ENCODE results near the gene SH2D5.
"Not testable (repeated sequence)": the region's sequence is repeated elsewhere in the genome, so short reads cannot be mapped to it uniquely, and the experiment has no call there.

Gene SH2D5

DNA sequence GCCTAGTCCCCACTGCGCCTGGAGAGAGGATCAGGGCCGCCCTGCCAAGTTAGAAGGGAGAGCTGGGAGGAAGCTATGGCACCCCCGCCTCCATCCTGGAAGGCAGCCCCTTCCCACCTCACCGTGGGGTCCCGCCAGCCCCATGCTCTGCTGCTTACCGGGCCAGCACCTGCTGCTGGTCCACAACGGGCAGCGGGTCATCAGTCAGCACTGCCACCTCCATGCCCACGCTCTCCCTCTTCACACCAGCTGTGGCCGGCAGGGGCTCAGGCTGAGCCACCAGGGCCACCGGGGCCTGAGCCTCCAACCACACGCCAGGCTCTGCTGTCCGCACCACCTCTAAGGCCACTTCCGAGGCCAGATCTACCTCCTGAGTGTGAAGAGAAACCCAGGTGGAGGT is 47.9 kb downstream of the SH2D5 start:
- peak overlapping the region in 1 of 2 donors; percentile 17 for H3K4me3 ChIP-seq (ENCODE audit: low read depth in 1 of 2, low read length in 2 of 2)
- no peaks in the 10 kb centered on the region for H3K36me3 ChIP-seq (ENCODE audit: control insufficient read depth in 1 of 2, insufficient read depth in 2 of 2, low read length in 2 of 2)
- no peaks in the 10 kb centered on the region for H3K9me3 ChIP-seq (ENCODE audit: control insufficient read depth in 1 of 2, low read length in 2 of 2)
- H3K4me1 ChIP-seq (ENCODE audit: control insufficient read depth in 1 of 2, insufficient read depth in 2 of 2, low read length in 2 of 2), result no peaks in the 10 kb centered on the region
- H3K27me3 ChIP-seq (ENCODE audit: low read depth, low read length), result no peaks in the 10 kb centered on the region
- H3K27ac ChIP-seq (ENCODE audit: low read length), result no peak overlapping the region

DNA sequence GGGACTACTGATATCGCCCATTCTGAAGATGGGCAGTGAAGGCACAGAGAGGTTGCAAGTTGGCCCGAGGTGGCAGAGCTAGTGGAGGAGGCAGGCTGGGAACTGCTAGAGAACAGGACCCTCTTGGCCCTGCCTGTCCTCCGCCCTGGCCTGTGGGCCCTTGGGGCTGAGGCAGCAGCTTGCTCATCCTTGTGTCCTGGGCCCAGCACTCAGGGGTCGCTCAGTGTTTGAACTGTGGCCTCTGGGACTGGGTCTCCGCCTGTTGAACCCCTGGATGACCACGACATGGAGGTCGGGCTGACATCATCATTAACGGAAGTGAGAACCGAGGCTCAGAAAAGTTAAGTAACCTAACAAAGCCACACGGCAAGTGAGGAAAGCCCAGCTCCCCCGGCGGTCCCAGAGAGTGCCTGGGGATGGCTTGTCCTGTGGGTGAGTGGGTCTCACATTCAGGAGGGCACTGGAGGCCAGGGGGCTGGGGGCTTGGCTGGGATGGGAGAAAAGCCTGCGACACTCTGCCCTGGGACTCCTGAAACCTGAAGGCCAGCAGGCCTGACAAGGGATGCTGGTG is 48.4 kb downstream of the SH2D5 start:
- Histone ChIP-seq H3K27me3 (ENCODE audit: low read depth, low read length) (no peaks in the 10 kb centered on the region), H3K36me3 (ENCODE audit: control insufficient read depth in 1 of 2, insufficient read depth in 2 of 2, low read length in 2 of 2) (no peaks in the 10 kb centered on the region), H3K27ac (ENCODE audit: low read length) (no peak overlapping the region), H3K4me3 (ENCODE audit: low read depth in 1 of 2, low read length in 2 of 2) (peak overlapping the region in 1 of 2 donors; percentile 17), H3K9me3 (ENCODE audit: control insufficient read depth in 1 of 2, low read length in 2 of 2) (no peaks in the 10 kb centered on the region), H3K4me1 (ENCODE audit: control insufficient read depth in 1 of 2, insufficient read depth in 2 of 2, low read length in 2 of 2) (no peaks in the 10 kb centered on the region)

DNA sequence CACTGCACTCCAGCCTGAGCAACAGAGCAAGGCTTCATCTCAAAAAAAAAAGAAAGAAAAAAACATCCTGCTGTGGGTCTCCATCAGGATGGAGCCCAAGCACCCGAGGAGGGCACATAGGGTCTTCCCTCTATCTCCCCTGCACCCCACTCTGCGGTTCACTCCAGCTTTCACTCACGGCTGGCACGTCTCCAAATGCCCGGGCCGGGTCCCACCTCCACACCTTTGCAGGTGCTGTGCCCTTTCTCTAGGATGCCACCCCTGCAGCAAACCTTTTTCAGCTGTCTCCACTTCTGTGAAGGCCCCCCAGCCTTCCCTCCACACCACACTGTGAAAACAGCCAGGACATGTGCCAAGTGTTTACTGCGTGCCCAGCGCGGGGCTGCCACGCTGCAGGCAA is 48.9 kb downstream of the SH2D5 start:
- no peaks in the 10 kb centered on the region for H3K4me1 ChIP-seq (ENCODE audit: control insufficient read depth in 1 of 2, insufficient read depth in 2 of 2, low read length in 2 of 2)

DNA sequence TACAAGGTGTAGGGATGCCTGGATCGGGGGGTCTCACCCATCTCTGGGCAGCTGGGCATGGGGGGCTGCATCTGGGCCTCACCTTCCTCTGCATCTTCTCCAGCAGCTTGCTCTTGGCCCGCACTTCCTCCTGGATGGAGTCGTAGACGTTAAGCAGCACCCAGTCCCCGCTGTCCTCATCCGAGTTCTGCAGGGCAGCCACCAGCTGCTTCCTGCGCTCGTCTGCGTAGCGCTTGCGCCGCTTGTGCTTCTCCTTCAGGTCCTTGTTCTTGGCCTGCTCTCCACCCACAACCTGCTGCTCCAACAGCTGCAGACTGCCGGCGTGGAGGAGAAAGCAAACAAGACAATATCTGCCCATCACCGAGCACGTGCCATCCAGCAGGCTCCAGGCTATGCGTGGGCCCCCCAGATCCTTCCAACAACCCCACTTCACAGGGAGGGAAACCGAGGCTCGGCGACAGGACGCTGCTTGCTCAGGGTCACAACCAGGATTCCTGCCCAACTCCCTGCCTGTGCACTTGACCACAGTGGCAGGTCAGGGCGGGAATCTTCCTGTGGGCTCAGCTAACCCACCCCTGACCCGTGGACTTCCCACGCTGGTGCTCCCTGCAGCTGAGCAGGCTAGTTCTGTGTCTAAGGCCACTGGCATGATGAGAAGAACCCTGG is 49.8 kb downstream of the SH2D5 start:
- H3K27ac ChIP-seq (ENCODE audit: low read length), result no peak overlapping the region
- H3K36me3 ChIP-seq (ENCODE audit: control insufficient read depth in 1 of 2, insufficient read depth in 2 of 2, low read length in 2 of 2), result no peaks in the 10 kb centered on the region
- no peaks in the 10 kb centered on the region for H3K9me3 ChIP-seq (ENCODE audit: control insufficient read depth in 1 of 2, low read length in 2 of 2)
- H3K27me3 ChIP-seq (ENCODE audit: low read depth, low read length), result no peaks in the 10 kb centered on the region
- H3K4me3 ChIP-seq (ENCODE audit: low read depth in 1 of 2, low read length in 2 of 2), result no peak overlapping the region
- H3K4me1 ChIP-seq (ENCODE audit: control insufficient read depth in 1 of 2, insufficient read depth in 2 of 2, low read length in 2 of 2), result no peaks in the 10 kb centered on the region

More for the DNA sequence above, 48.9 kb downstream of the SH2D5 start:
- no peak overlapping the region for H3K4me3 ChIP-seq (ENCODE audit: low read depth in 1 of 2, low read length in 2 of 2)
- H3K9me3 ChIP-seq (ENCODE audit: control insufficient read depth in 1 of 2, low read length in 2 of 2), result no peaks in the 10 kb centered on the region
- no peak overlapping the region for H3K27ac ChIP-seq (ENCODE audit: low read length)
- no peaks in the 10 kb centered on the region for H3K36me3 ChIP-seq (ENCODE audit: control insufficient read depth in 1 of 2, insufficient read depth in 2 of 2, low read length in 2 of 2)
- H3K27me3 ChIP-seq (ENCODE audit: low read depth, low read length), result no peaks in the 10 kb centered on the region

DNA sequence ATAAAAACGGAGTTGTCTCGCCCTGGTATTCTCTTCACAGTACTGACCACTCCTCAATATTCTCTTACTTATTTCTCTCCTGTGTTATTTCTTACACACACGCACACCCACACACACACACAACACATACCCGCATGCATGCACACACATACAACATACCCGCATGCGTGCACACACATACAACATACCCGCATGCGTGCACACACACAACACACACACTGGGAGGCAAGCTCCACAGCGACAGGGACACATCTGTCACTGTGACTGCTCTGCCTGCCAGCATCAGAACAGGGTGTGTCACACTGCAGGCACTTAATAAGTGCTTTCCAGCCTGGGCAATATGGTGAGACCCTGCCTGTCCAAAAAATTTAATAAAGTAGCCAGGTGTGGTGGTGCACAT is 50.5 kb downstream of the SH2D5 start:
- H3K9me3 ChIP-seq (ENCODE audit: control insufficient read depth in 1 of 2, low read length in 2 of 2), result no peaks in the 10 kb centered on the region
- H3K4me3 ChIP-seq (ENCODE audit: low read depth in 1 of 2, low read length in 2 of 2), result no peak overlapping the region
- no peaks in the 10 kb centered on the region for H3K4me1 ChIP-seq (ENCODE audit: control insufficient read depth in 1 of 2, insufficient read depth in 2 of 2, low read length in 2 of 2)
- H3K36me3 ChIP-seq (ENCODE audit: control insufficient read depth in 1 of 2, insufficient read depth in 2 of 2, low read length in 2 of 2), result no peaks in the 10 kb centered on the region
- no peaks in the 10 kb centered on the region for H3K27me3 ChIP-seq (ENCODE audit: low read depth, low read length)
- H3K27ac ChIP-seq (ENCODE audit: low read length), result no peak overlapping the region

DNA sequence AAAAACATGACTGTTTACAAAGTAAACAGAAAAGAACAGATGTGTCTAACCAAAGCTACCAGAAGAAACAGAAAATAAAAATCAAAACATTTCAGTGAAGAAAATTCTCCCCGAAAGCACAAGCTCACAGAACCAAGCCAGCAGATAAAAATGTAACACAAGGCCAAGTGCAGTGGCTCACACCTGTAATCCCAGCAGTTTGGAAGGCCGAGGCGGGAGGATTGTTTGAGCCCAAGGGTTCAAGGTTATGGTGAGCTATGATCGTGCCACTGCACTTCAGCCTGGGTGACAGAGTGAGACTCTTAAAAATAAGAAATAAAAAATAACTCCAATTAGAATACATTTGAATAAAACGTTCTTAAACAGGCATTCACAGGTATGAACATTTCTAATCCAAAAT is 52.2 kb downstream of the SH2D5 start:
- H3K4me1 ChIP-seq (ENCODE audit: control insufficient read depth in 1 of 2, insufficient read depth in 2 of 2, low read length in 2 of 2), result no peaks in the 10 kb centered on the region

DNA sequence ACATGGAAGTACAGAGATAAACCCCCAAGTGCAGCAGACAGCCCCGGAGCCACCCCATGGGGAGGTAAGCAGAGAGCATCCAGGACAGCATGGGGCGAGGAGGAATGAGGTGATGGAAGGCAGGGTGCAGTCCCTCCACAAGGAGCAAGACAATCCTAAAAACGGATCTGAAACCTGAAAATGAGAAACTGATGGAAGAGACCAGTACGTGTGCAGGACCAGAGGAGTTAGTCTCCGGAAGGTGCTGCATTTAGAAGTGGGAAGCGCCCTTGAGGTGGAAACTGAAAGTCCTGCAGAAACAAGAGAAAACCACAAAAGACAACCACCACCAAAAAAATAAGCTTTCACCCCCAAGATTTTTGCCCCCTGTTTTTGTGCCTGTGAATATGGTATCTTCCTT is 53.9 kb downstream of the SH2D5 start:
- Histone ChIP-seq H3K27me3 (ENCODE audit: low read depth, low read length) (no peaks in the 10 kb centered on the region), H3K4me1 (ENCODE audit: control insufficient read depth in 1 of 2, insufficient read depth in 2 of 2, low read length in 2 of 2) (no peaks in the 10 kb centered on the region), H3K9me3 (ENCODE audit: control insufficient read depth in 1 of 2, low read length in 2 of 2) (no peaks in the 10 kb centered on the region), H3K27ac (ENCODE audit: low read length) (no peak overlapping the region), H3K36me3 (ENCODE audit: control insufficient read depth in 1 of 2, insufficient read depth in 2 of 2, low read length in 2 of 2) (no peaks in the 10 kb centered on the region), H3K4me3 (ENCODE audit: low read depth in 1 of 2, low read length in 2 of 2) (no peak overlapping the region)

More for the DNA sequence above, 52.2 kb downstream of the SH2D5 start:
- no peak overlapping the region for H3K27ac ChIP-seq (ENCODE audit: low read length)
- no peaks in the 10 kb centered on the region for H3K9me3 ChIP-seq (ENCODE audit: control insufficient read depth in 1 of 2, low read length in 2 of 2)
- no peaks in the 10 kb centered on the region for H3K27me3 ChIP-seq (ENCODE audit: low read depth, low read length)
- H3K4me3 ChIP-seq (ENCODE audit: low read depth in 1 of 2, low read length in 2 of 2), result no peak overlapping the region
- no peaks in the 10 kb centered on the region for H3K36me3 ChIP-seq (ENCODE audit: control insufficient read depth in 1 of 2, insufficient read depth in 2 of 2, low read length in 2 of 2)

DNA sequence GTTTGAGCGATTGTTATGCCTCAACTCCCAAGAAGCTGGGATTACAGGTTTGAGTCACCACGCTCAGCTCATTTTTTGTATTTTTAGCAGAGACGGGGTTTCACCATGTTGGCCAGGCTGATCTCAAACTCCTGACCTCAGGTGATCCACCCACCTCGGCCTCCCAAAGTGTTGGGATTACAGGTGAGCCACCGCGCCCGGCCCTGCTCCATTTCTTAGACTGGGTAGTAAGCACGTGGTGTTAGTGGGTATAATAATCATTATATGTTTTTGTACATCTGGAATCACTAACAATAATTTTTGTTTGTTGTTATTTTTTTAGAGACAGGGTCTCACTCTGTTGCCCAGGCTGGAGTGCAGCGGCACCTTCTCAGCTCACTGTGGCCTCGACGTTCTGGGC is 58.9 kb downstream of the SH2D5 start:
- H3K36me3 ChIP-seq (ENCODE audit: control insufficient read depth in 1 of 2, insufficient read depth in 2 of 2, low read length in 2 of 2); H3K27ac ChIP-seq (ENCODE audit: low read length): not testable (repeated sequence)

DNA sequence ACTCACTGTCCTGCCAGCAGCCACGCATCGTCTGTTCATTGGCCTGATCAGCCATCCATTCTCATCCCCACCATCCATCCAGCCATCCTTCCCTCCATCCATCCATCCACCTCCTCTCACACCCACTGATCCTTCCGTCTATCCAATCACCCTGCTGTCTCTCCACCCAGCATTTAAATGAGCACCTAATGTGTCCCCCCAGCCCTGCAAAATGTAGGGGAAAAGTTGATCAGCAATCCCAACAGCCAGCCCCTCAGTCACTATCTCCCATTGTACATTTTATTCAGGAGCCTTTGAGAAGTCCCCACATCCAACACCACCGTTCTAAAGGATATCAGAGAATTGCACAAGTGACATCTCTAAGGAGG is 60.3 kb downstream of the SH2D5 start:
- Histone ChIP-seq H3K27ac (ENCODE audit: low read length) (no peak overlapping the region), H3K27me3 (ENCODE audit: low read depth, low read length) (no peaks in the 10 kb centered on the region), H3K36me3 (ENCODE audit: control insufficient read depth in 1 of 2, insufficient read depth in 2 of 2, low read length in 2 of 2) (no peaks in the 10 kb centered on the region), H3K9me3 (ENCODE audit: control insufficient read depth in 1 of 2, low read length in 2 of 2) (no peaks in the 10 kb centered on the region), H3K4me1 (ENCODE audit: control insufficient read depth in 1 of 2, insufficient read depth in 2 of 2, low read length in 2 of 2) (no peaks in the 10 kb centered on the region), H3K4me3 (ENCODE audit: low read depth in 1 of 2, low read length in 2 of 2) (no peak overlapping the region)

More for the DNA sequence above, 58.9 kb downstream of the SH2D5 start:
- H3K4me3 ChIP-seq (ENCODE audit: low read depth in 1 of 2, low read length in 2 of 2); H3K9me3 ChIP-seq (ENCODE audit: control insufficient read depth in 1 of 2, low read length in 2 of 2); H3K27me3 ChIP-seq (ENCODE audit: low read depth, low read length); H3K4me1 ChIP-seq (ENCODE audit: control insufficient read depth in 1 of 2, insufficient read depth in 2 of 2, low read length in 2 of 2): not testable (repeated sequence)

DNA sequence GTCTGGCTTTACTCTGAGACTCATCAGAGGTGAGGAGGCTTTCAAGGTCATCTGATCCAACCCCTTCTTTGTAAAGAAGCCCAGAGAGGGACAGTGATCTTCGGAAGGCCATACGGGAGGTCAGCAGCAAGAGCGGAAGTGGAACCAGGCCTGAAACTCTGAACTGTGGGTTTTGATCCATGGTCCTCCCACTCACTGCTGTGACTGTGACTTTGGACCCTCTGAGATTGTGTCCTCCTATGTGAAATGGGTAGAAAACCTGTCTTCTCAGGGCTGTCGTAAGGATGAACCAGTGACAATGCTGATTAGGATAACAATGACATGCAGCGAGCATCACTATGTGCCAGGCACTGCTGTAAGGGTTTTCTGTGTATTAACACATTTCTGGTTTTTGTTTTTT is 61.6 kb downstream of the SH2D5 start:
- Histone ChIP-seq H3K27ac (ENCODE audit: low read length) (no peak overlapping the region), H3K27me3 (ENCODE audit: low read depth, low read length) (no peaks in the 10 kb centered on the region), H3K4me1 (ENCODE audit: control insufficient read depth in 1 of 2, insufficient read depth in 2 of 2, low read length in 2 of 2) (no peaks in the 10 kb centered on the region), H3K4me3 (ENCODE audit: low read depth in 1 of 2, low read length in 2 of 2) (no peak overlapping the region), H3K9me3 (ENCODE audit: control insufficient read depth in 1 of 2, low read length in 2 of 2) (no peaks in the 10 kb centered on the region), H3K36me3 (ENCODE audit: control insufficient read depth in 1 of 2, insufficient read depth in 2 of 2, low read length in 2 of 2) (no peaks in the 10 kb centered on the region)
